GM19351 (cell line): ENCODE data around the gene PRRC2A.

Experiments used
- ATAC-seq: cut with Tn5 transposase; IDR thresholded peaks from one replicate; pipeline ENCODE4 v1.9.1; 2021; ENCODE audit warnings: mild to moderate bottlenecking, moderate library complexity; ENCODE audit not compliant: unreplicated experiment

PRRC2A gene

GRCh38 chr6:31643818-31644454, 23.4 kb downstream of the PRRC2A start:
- ATAC-seq: no peak

DNA sequence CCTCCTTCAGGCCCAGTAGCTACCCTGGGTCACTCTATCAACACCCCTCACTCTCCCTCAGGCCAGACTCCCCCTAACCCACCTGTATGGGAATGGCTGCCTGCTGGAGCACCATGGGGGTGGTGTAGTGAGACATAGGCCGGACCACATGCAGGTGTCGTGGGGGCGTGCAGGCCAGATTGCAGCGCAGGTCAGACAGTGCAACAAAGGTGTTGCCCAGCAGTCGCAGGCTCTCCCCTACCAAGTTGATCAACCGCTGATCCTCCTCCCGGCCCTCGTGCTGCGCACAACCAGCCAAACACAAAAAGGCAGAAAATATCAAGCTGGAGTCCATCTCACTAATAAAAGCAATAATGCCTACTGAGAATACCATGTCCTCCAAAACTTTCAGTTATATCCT, 24.8 kb downstream of the PRRC2A start:
- no peak for ATAC-seq

GRCh38 chr6:31651602-31652191, 31.2 kb downstream of the PRRC2A start:
- no peak for ATAC-seq

DNA sequence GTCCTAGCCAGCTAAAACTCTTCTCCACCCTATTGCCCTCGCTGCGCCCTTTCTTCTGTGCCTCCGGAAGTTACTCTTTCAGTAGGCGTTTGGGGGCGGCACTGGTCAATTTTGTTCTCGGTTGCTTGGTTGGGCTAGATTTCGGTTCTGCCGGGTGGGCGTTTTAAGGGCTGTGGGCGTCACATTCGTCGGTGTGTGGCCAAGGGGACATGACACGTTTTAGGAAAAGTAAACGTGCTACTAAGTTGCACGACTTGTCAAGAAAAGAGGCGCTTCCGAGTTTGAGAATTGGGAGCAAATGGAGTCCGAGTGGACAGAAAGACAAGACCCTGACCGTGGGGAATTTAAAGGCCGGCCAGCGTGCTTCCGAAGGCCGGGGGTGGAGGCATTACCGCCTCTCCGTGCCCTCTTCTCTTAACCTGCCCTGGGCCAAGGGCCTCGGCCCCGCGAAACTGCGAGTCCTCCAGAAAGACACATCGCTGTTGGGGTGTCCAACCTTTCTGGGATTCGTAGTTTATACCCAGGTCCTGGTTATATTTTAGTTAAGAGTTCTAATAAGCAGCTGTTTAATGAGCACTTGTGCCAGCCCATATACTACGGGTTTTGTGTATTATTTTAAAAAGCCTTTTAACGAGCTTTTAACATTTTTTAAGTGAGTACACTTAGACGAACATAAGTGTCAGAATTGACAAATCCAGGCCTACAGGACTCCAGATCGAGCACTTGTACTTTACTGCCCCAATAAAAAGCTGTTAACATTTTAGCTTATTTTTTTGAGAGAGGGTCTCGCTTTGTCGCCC, 32.6 kb downstream of the PRRC2A start:
- ATAC-seq: peak; percentile 71

DNA sequence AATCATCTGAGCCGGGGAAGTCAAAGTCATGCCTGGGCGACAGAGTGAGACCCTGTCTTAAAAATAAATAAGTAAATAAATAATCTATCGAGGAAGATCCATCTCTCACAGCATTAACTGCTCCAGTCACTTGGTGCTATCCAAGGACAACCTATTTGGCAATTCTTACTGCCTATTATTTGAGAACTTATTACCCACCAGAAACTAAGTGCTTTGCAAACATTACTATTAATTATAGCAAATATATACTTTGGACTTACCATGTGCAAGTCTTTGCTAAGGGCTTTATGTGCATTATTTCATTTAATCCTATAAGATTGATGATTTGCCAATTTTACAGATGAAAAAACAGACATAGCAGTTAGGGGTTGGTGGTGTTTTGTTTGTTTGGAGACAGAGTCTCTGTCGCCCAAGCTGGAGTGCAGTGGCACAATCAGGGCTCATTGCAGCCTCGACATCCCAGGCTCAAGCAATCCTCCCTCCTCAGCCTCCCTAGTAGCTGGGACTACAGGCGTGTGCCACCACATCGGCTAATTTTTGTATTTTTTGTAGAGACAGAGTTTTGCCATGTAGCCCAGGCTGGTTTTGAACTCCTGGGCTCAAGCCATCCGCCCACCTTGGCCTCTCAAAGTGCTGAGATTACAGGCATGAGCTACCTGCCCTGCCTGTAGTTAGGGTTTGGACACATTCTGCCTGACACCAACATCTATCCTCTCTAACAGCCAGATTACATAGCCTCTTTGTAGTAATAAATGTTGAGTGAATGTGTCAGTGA, 34.2 kb downstream of the PRRC2A start:
- no peak for ATAC-seq

DNA sequence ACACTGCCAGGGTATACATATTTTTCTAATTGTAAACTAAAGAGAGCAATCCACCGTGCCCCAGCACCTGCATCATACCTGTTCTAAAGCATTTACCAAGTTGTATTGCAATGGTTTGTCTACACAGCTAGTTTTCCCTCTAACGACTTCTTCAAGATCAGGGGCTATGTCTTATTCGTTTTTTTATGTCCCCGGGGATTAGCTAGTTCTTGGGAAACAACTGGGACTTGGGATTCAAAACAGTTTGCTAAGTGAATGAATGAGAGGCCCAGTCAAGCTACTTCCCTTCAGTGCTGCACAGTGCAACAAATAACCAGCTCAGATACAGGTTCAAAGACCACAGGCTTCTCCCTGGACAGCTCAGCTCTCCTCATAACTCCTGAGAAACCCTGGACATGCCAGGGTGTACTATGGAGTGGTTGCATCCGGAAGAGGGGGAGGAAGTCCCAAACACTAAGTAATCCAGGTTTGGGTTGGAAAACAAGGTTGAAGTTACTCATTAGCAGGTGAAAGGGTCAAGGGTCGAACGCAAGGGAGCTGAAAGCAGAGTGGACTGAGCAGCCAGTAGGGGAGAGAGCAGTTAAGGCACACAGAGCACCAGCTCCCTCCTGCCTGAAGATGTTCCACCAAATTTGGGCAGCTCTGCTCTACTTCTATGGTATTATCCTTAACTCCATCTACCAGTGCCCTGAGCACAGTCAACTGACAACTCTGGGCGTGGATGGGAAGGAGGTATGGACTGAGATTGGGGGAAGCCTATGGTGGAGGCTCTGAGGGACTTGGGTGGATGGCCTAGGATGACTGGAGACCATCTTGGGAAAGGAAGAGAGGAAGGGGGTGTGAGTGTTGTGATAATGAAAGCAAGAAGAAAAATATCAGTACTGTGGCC, 35.1 kb downstream of the PRRC2A start, which contains the start of gene APOM:
Gene APOM (plus strand): TSS at position 546 of the 889 bp plus-strand sequence. CDS start 73 bp downstream, at position 619.
- no peak for ATAC-seq

GRCh38 chr6:31657406-31658157, 37.1 kb downstream of the PRRC2A start:
- ATAC-seq: no peak

DNA sequence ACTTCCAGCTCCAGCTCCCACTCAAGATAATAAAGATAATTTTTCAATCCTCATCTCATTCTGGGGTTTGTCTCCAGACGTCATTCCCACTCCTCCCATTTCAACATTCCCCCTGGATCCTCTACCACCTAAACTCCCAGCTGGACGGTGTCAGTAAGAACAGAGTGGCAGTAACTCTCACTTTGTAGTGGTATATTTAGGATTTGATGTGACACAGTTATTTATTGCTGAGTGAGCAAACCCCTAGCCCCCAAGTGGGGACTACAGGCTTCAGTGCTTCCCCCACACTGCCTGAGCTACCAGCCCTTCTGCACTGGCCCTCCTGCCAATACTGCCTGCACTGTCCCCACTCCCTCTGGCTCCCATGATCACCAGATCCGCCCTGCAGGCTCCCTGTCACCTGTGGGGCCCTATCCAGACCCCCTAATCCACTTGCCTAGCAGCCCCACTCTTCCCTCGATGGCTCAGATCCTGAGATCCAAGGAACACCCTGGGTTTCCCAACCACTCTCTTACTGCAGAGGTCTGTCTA, 37.7 kb downstream of the PRRC2A start:
- ATAC-seq: no peak

DNA sequence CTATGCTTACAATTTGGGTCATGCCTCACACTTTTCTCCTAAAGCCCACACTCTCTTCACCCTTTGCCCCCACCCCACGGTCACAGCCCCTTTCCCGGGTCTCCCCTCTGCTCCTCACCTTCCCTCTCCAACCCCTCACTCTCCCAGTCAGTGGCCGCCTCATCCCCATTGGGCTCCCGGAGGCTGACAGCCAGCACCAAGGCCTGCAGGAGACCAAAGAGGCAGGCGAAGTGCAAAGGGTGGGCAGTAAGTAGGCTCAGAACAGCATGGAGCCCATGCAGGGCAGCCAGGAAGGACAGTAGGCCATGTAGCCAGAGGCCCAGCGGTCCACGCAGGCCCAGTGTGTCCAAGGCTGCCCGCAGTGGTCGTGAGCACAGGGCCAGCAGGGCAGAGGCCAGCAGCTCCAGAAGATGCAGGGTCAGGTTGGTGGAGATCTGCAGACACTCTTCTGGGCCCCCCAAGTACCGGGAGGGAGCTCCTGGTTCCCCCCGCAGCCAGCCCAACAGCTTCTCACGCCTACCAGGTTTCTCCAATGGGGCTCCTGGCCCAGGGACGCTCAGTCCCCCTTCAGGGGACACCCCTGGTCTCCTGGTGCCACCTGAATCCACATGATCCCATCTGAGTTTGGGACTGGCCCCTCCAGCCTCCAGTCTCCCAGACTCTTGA, 38.6 kb downstream of the PRRC2A start:
- ATAC-seq: no peak

- no peak for ATAC-seq
These were observed 39.3 kb downstream of the PRRC2A start for GRCh38 chr6:31659649-31660380.

- peak; percentile 55 for ATAC-seq
These were observed 40.1 kb downstream of the PRRC2A start, which contains the start of gene C6orf47 for GRCh38 chr6:31660381-31661261. Gene C6orf47, minus strand, starts transcription at chr6:31660778. Its CDS starts 831 bp downstream, at chr6:31659947.

- no peak for ATAC-seq
These were observed 41.0 kb downstream of the PRRC2A start for GRCh38 chr6:31661262-31662123.

DNA sequence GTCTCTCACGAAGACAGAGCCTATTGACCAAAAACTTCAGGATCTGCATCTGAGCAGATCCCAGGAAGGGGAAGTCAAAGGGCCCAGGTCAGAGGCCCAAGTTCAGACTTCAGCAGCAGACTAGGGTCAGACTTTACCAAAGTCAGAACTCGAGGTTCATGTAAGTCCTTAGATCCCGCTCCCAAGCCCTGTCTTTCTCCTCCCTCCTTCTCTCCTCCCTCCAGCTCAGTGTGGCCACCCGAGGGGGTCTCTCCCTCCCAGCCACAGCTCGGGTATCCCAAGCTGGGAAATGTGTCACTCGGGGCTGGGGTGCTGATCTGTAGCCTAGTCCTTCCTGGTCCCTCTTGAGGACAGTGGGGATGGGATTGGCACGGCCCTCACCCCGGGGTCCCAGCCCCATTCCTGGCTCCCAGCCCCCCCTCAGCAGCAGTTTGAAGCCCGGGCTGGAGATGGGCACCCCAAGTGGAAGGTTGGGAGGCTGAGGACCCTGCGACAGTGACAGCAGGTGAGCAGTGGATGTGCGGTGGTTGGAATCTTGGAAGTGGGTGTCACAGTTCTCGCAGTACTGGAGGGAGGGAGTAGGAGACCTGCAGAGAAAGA, 41.7 kb downstream of the PRRC2A start:
- no peak for ATAC-seq

DNA sequence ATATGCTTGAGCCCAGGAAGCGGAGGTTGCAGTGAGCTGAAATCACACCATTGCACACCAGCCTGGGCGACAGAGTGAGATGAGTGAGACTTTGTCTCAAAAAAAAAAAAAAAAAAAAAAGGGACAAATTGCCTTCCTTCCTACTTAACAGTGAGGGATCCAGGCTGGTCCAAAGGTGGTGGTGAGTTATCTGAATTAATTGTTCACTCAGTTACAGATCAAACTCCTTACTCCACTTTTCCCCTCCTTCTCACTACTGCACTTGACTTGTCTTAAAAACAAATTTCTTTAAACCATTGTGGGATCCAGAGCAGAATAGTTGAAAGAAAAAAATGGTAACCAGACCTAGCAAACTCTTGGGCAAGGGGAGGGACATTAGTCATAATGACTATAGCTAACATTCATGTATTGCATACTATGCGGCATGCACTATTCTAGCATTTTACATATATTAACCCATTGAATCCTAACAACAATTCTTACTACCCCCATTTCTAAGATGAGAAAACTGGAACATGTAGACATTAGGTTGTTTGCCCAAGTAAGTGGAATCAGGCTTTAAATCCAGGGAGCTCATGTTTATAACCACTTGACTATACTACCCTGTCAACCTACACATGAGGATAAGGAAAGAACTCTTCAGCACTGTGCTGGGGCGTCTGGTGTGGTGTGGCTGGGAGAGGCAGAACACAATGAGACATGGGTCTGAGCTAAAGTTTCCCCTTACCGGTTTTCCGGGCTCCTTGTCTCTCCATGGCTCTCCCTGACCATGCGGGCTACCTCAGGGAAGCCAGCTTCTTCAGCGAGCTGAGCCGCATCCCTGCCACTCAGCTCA, 42.8 kb downstream of the PRRC2A start:
- no peak for ATAC-seq
